K562 (cell line): Measurements from ENCODE around the gene CACNA2D2. TPM values are rescaled to one million over a fixed set of nuclear protein-coding genes. Genes with fewer than 3 reads are reported as not detected.

Experiments
- ATAC-seq: fragments of 200-7000 bp; cut with Tn5 transposase; 3 replicates; pipeline ENCODE4 v1.9.1; 2020; ENCODE audit warnings: moderate library complexity
- BruUV-seq: library from RNA; stranded (reverse); fragments of 400-500 nt; replicated peaks from 2 replicates; lab custom pipeline; 2021; lab: Mats Ljungman, UMichigan
- CTCF ChIA-PET: fragments of 300-600 bp; formaldehyde crosslinking; extraction: SDS; loops from one replicate; lab custom pipeline; 2021; ENCODE audit warnings: low intra/inter-chr PET ratio; lab: Yijun Ruan, JAX
- POLR2A ChIA-PET: fragments of 300-600, 350-650 bp; sonication (Branson Sonifier 250); formaldehyde crosslinking; extraction: SDS; loops from one replicate; lab custom pipeline; 2021; ENCODE audit warnings: antibody characterized with exemption, inconsistent platforms; lab: Yijun Ruan, JAX
- DNase-seq, 4 experiments: peaks; one replicate each; pipeline versions ENCODE4 v3.0.0 to v3.0.0-alpha.2; 2011 to 2018; ENCODE audit warnings: low spot score in 3 of 4, mixed read lengths in 3 of 4; ENCODE audit errors: extremely low read depth in 1 of 4
- FAIRE-seq: peaks from 2 replicates; lab custom pipeline; 2011; peaks lifted over from hg19 to GRCh38; lab: Jason Lieb, UNC
- H2AFZ ChIP-seq: 2 replicates; pipeline ENCODE4 v1.6.0; 2011; ENCODE audit warnings: low read depth, low read length, control low read depth, inconsistent platforms
- H3K27ac ChIP-seq: fragments of 200-600 bp; 3 replicates; pipeline ENCODE4 v1.8.0; 2011; ENCODE audit warnings: low read depth, mild to moderate bottlenecking, control low read depth, inconsistent platforms, low read length, moderate library complexity, mixed read lengths; ENCODE audit errors: extremely low read depth
- H3K27me3 ChIP-seq, 2 experiments: fragments of 300-600 bp in 1 of 2; 2 replicates in 1 of 2; 3 replicates in 1 of 2; pipeline versions ENCODE4 v1.6.0 to v1.8.0; 2011; ENCODE audit warnings: inconsistent platforms in 2 of 2, low read length in 2 of 2, mild to moderate bottlenecking in 1 of 2, mixed read lengths in 1 of 2, moderate library complexity in 1 of 2; ENCODE audit not compliant: control insufficient read depth in 2 of 2, insufficient read depth in 2 of 2
- H3K36me3 ChIP-seq: fragments of 300-600 bp; 3 replicates; pipeline ENCODE4 v1.8.0; 2011; ENCODE audit warnings: mild to moderate bottlenecking, low read length, inconsistent platforms; ENCODE audit not compliant: control insufficient read depth, insufficient read depth
- H3K4me1 ChIP-seq, 2 experiments: fragments of 200-600 bp in 1 of 2; replicated peaks in 1 of 2; 2 replicates in 1 of 2; 3 replicates in 1 of 2; pipeline versions ENCODE4 v1.5.1 to v1.8.0; 2011; ENCODE audit warnings: inconsistent platforms in 2 of 2, low read length in 2 of 2, mild to moderate bottlenecking in 1 of 2, mixed read lengths in 1 of 2, moderate library complexity in 1 of 2; ENCODE audit not compliant: control insufficient read depth in 2 of 2, insufficient read depth in 2 of 2
- H3K4me2 ChIP-seq: 2 replicates; pipeline ENCODE4 v1.6.1; 2011; ENCODE audit warnings: low read length, control low read depth, inconsistent platforms, mixed read lengths; ENCODE audit not compliant: insufficient read depth
- H3K4me3 ChIP-seq: fragments of 200-600 bp; sonication (generic), shearing (Covaris generic); 2 replicates; pipeline ENCODE4 v1.5.1; 2016; ENCODE audit warnings: control low read depth, inconsistent platforms
- H3K79me2 ChIP-seq: fragments of 200-600 bp; 3 replicates; pipeline ENCODE4 v1.8.0; 2011; ENCODE audit warnings: low read length, inconsistent platforms; ENCODE audit not compliant: control insufficient read depth, insufficient read depth
- H3K9ac ChIP-seq, 2 experiments: 2 replicates each; pipeline versions ENCODE4 v1.6.0 to v1.6.1; 2011; ENCODE audit warnings: low read depth in 2 of 2, low read length in 2 of 2, control low read depth in 1 of 2, inconsistent platforms in 1 of 2, mild to moderate bottlenecking in 1 of 2, mixed read lengths in 1 of 2; ENCODE audit not compliant: insufficient read depth in 1 of 2
- H3K9me1 ChIP-seq: one replicate; pipeline ENCODE4 v1.6.0; 2011; ENCODE audit warnings: inconsistent platforms, mild to moderate bottlenecking, low read length, moderate library complexity; ENCODE audit not compliant: control insufficient read depth, insufficient read depth
- H3K9me3 ChIP-seq: replicated peaks from 2 replicates; pipeline ENCODE4 v1.5.1; 2011; ENCODE audit warnings: low read depth, low read length, inconsistent platforms; ENCODE audit not compliant: control insufficient read depth, insufficient read depth
- H4K20me1 ChIP-seq: replicated peaks from 2 replicates; pipeline ENCODE4 v1.6.1; 2011; ENCODE audit warnings: low read length, inconsistent platforms, mixed read lengths; ENCODE audit not compliant: control insufficient read depth, insufficient read depth
- C11orf30 ChIP-seq: fragments of 450-650 bp; IDR thresholded peaks from 2 replicates; pipeline ENCODE4 v1.6.1; 2016; ENCODE audit warnings: low read depth, mild to moderate bottlenecking
- CEBPG ChIP-seq, 3 experiments: fragments of 200-800 bp in 1 of 3; sonication (Bioruptor generic) in 1 of 3; sonication (generic) in 1 of 3; formaldehyde crosslinking in 1 of 3; IDR thresholded peaks in 2 of 3; conservative IDR thresholded peaks in 1 of 3; 2 replicates each; pipeline versions ENCODE4 v1.6.1 to v1.8.0; 2016 to 2022; ENCODE audit warnings: missing compliant biosample characterization in 2 of 3, missing genetic modification characterization in 2 of 3, mild to moderate bottlenecking in 1 of 3, missing genetic modification reagents in 1 of 3
- KAT7 ChIP-seq: sonication (generic); formaldehyde crosslinking; IDR thresholded peaks from 2 replicates; pipeline ENCODE4 v1.8.0; 2022; ENCODE audit warnings: missing genetic modification reagents, mild to moderate bottlenecking, borderline replicate concordance
- L3MBTL2 ChIP-seq: fragments of 450-650 bp; IDR thresholded peaks from 2 replicates; pipeline ENCODE4 v1.6.1; 2016; ENCODE audit warnings: mild to moderate bottlenecking, moderate library complexity
- MXI1 ChIP-seq: IDR thresholded peaks from 2 replicates; pipeline ENCODE4 v1.6.1; 2011; ENCODE audit warnings: low read depth, mild to moderate bottlenecking, improper control_type of control experiment, low read length
- RBFOX2 ChIP-seq: fragments of 200-400 bp; formaldehyde crosslinking; IDR thresholded peaks from 2 replicates; pipeline ENCODE4 v1.6.1; 2017; ENCODE audit warnings: low read depth, mild to moderate bottlenecking, low read length, moderate library complexity
- RHOXF2B ChIP-seq: fragments of 250-450 bp; sonication (Bioruptor Pico); conservative IDR thresholded peaks from 2 replicates; pipeline ENCODE4 v1.5.1; 2021
- ZKSCAN3 ChIP-seq: fragments of 250-450 bp; sonication (Bioruptor Pico); IDR thresholded peaks from 2 replicates; pipeline ENCODE4 v1.4.0; 2020
- ZNF274 ChIP-seq: IDR thresholded peaks from 2 replicates; pipeline ENCODE4 v1.6.1; 2011; ENCODE audit warnings: low read depth, mild to moderate bottlenecking, low read length, moderate library complexity, borderline replicate concordance
- ZNF408 ChIP-seq: fragments of 250-450 bp; sonication (Bioruptor Pico); IDR thresholded peaks from 2 replicates; pipeline ENCODE4 v1.4.0; 2020; ENCODE audit warnings: low read depth, mild to moderate bottlenecking, moderate library complexity
- ZNF57 ChIP-seq: fragments of 450-650 bp; formaldehyde crosslinking; IDR thresholded peaks from 2 replicates; pipeline ENCODE4 v1.4.0; 2020; ENCODE audit warnings: mild to moderate bottlenecking, moderate library complexity
- ZNF76 ChIP-seq: fragments of 250-450 bp; sonication (Bioruptor Pico); IDR thresholded peaks from 2 replicates; pipeline ENCODE4 v1.4.0; 2020; ENCODE audit warnings: mild to moderate bottlenecking, moderate library complexity, borderline replicate concordance
- WGBS: fragments of 100-300 bp; shearing (Covaris generic); methylation state at CpG from one replicate; pipeline ENCODE4 v1.1.6; 2016; ENCODE audit warnings: low coverage, mixed read lengths; ENCODE audit not compliant: insufficient coverage; ENCODE audit errors: missing lambda C conversion rate; 5-methylcytosine and 5-hydroxymethylcytosine counted together
- in situ Hi-C: fragments of 300-500 bp; cut with MboI; formaldehyde crosslinking; loops from 4 replicates; pipeline ENCODE4 v1.15.0; 2018; ENCODE audit warnings: inconsistent platforms, mixed read lengths
- intact Hi-C: fragments of 100-400 bp; cut with micrococcal nuclease; formaldehyde crosslinking; loops from 2 replicates; pipeline ENCODE4 v1.14.2; 2022
- polyA plus RNA-seq, 8 experiments: library from polyadenylated mRNA; depleted of rRNA in 4 of 8; stranded (reverse) in 5 of 8; unstranded in 3 of 8; fragments of >200 nt; fragmentation: Nextera tagmentation in 2 of 8; fragmentation: Illumina TruSeq in 1 of 8; extraction: Ambion mirVana in 2 of 8; extraction: Trizol in 1 of 8; gene quantifications; 2 replicates each; pipeline versions ENCODE4 v1.2.1 to v1.2.3, GENCODE V29; 2011 to 2014; ENCODE audit warnings: inconsistent platforms in 1 of 8, missing spikeins in 1 of 8
- total RNA-seq, 7 experiments: library from RNA; depleted of rRNA in 6 of 7; stranded (reverse); fragments of >200 nt in 6 of 7; fragmentation: Illumina TruSeq in 2 of 7; extraction: Trizol in 2 of 7; gene quantifications; 2 replicates each; pipeline versions ENCODE4 v1.2.1 to v1.2.3, GENCODE V29; 2011 to 2021; ENCODE audit warnings: low replicate concordance in 1 of 7
- TF ChIP-seq, protein P1 (sequence below): fragments of 250-450 bp; sonication (Bioruptor Pico); IDR thresholded peaks from 2 replicates; pipeline ENCODE4 v1.4.0; 2020

The CACNA2D2 gene
- total and polyA plus RNA-seq, 9 of the 15 experiments (the other 6 are each of a cell fraction or from before 2014, with no cell fraction given) = 0.11 to 0.58 (median 0.36) TPM; not detected in 2

DNA sequence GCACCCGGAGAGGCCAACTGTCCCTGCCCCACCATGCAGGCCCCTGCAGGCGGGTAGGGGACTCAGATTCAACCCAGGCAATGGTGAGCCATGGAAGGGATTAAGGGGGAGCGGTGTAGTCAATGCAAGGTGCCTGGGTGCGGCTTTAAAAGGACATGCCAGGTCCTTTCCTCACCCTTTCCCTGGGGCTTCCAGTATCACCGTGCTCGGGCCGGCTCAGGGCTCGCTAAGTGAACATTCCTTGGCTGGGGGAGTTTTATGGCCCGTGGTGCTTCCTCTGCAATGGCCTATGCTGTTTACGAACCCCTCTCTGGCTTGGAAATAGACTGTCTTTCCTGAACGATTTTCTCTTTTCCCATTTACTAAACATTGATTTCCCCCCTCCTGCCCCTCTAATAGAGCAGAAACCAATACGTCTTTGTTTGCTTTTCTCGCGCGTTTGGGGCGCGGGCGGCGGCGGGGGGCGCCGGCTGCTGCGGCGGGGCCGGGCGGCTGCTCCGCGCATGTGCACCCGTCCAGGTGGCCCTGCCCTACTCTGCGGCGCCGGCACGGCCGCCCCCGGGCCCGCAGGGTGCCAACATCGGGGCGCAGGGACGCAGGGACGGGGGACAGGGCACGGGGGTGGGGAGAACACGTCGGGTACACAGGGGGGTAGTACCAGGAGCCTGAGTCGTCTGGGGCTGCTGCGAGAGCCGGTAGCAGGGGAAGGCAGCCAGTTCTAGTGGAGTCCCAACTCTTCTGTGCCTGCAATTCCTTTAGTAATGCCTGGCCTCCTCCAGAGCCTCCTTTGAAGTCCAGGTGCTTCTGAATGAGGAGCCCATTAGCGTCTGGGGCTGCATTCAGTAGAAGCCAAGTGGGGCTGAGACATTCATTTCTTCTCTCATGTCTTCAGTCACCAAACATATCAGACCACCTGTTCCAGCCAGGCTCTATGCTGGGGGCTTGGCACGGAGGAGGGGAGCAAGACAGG is 26.9 kb upstream of the CACNA2D2 start:
- H3K4me2 ChIP-seq = no peak overlapping the region
- H3K79me2 ChIP-seq = no peaks in the 10 kb centered on the region
- ChIA-PET CTCF (no interaction called here), POLR2A (no interaction called here)
- intact Hi-C loops = no loop called here
- H3K9me1 ChIP-seq = no peaks in the 10 kb centered on the region
- H3K27me3 ChIP-seq = no peaks in the 10 kb centered on the region
- DNase-seq = peak in 1 of 4 experiments; percentile 24
- in situ Hi-C loops = no loop called here
- no peak overlapping the region for H2AFZ ChIP-seq
- BruUV-seq = no TSS peak
- H3K9ac ChIP-seq = no peak overlapping the region
- WGBS = 17% methylated on average over 19 of the region's 48 CpGs
- peaks cover 0 to 30% of the 10 kb centered on the region in 2 experiments; a peak in 3 of 5 replicates for H3K4me1 ChIP-seq
- H3K9me3 ChIP-seq = no peaks in the 10 kb centered on the region
- H3K36me3 ChIP-seq = no peaks in the 10 kb centered on the region
- FAIRE-seq = no peak
- no peak overlapping the region for H3K27ac ChIP-seq
- ATAC-seq = no peak
- TF ChIP-seq ZKSCAN3 = no peak
- TF ChIP-seq RHOXF2B = no peak
- no peak for TF ChIP-seq ZNF76
- TF ChIP-seq ZNF408 (CRISPR knock-in tag) = no peak
- TF ChIP-seq C11orf30 = no peak
- no peak for TF ChIP-seq RBFOX2
- TF ChIP-seq, protein P1, sequence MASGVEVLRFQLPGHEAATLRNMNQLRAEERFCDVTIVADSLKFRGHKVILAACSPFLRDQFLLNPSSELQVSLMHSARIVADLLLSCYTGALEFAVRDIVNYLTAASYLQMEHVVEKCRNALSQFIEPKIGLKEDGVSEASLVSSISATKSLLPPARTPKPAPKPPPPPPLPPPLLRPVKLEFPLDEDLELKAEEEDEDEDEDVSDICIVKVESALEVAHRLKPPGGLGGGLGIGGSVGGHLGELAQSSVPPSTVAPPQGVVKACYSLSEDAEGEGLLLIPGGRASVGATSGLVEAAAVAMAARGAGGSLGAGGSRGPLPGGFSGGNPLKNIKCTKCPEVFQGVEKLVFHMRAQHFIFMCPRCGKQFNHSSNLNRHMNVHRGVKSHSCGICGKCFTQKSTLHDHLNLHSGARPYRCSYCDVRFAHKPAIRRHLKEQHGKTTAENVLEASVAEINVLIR (CRISPR knock-in tag) = no peak
- TF ChIP-seq ZNF57 = no peak
- TF ChIP-seq KAT7 = no peak
- TF ChIP-seq L3MBTL2 = no peak
- no peak for TF ChIP-seq MXI1
- TF ChIP-seq CEBPG (CRISPR knock-in tag; IDR thresholded peaks at IDR 0.05) = no peak
- TF ChIP-seq CEBPG (tag; conservative IDR thresholded peaks at IDR 0.05 in 1 of 2, IDR thresholded peaks at IDR 0.05 in 1 of 2) = no peak
- TF ChIP-seq ZNF274 = no peak
- TF ChIP-seq, all 486 proteins: peak for 0
- Histone ChIP-seq H4K20me1 (no peaks in the 10 kb centered on the region), H3K4me3 (no peak overlapping the region)
